ENCODE results near the gene APOO. TPM values are rescaled to one million over a fixed set of nuclear protein-coding genes. Genes with fewer than 3 reads are reported as not detected.
A peak's percentile ranks its signal among the peaks of the same experiment; 100 is the strongest.

APOO gene
- polyA plus RNA-seq, 6 donors from 2014 or later: 12.8 to 23.7 (median 17.8) TPM

GRCh38 chrX:23816179-23816578, 91.6 kb downstream of the APOO start:
- DNase-seq (no peak), ATAC-seq (ENCODE audit: low read depth in 2 of 2) (no peak)
- H3K4me3 Mint-ChIP-seq: peak overlapping the region in 1 of 8 donors; percentile 47
- no peaks in the 10 kb centered on the region for H3K36me3 Mint-ChIP-seq
- H3K27ac Mint-ChIP-seq: no peak overlapping the region
- peaks cover 0 to 6% (median 0%) of the 10 kb centered on the region in 7 donors for H3K9me3 Mint-ChIP-seq
- H3K27me3 Mint-ChIP-seq: no peaks in the 10 kb centered on the region
- H3K4me1 Mint-ChIP-seq: peaks cover 5 to 15% (median 15%) of the 10 kb centered on the region in 3 donors

- no peak for DNase-seq
- Mint-ChIP-seq H3K9me3 (peaks cover 0 to 6% (median 0%) of the 10 kb centered on the region in 7 donors), H3K36me3 (no peaks in the 10 kb centered on the region), H3K4me1 (peaks cover 12 to 17% (median 15%) of the 10 kb centered on the region in 3 donors), H3K27ac (peak overlapping the region in 1 of 6 donors; percentile 43), H3K4me3 (no peak overlapping the region), H3K27me3 (no peaks in the 10 kb centered on the region)
- ATAC-seq (ENCODE audit: low read depth in 2 of 2): no peak
Observed at GRCh38 chrX:23815376-23815775, 92.4 kb downstream of the APOO start.

- Mint-ChIP-seq H3K27me3 (no peaks in the 10 kb centered on the region), H3K4me1 (peaks cover 12 to 17% (median 15%) of the 10 kb centered on the region in 3 donors), H3K4me3 (no peak overlapping the region), H3K27ac (no peak overlapping the region), H3K9me3 (peaks cover 0 to 6% (median 0%) of the 10 kb centered on the region in 7 donors), H3K36me3 (no peaks in the 10 kb centered on the region)
- DNase-seq (no peak), ATAC-seq (ENCODE audit: low read depth in 2 of 2) (no peak)
Observed at GRCh38 chrX:23813808-23814207, 93.9 kb downstream of the APOO start.

- no peak for ATAC-seq (ENCODE audit: low read depth in 2 of 2)
- Mint-ChIP-seq H3K27me3 (no peaks in the 10 kb centered on the region), H3K27ac (peak overlapping the region in 1 of 6 donors; percentile 77), H3K36me3 (no peaks in the 10 kb centered on the region), H3K4me3 (peak overlapping the region in 6 of 8 donors; percentile 44 to 68 (median 56)), H3K4me1 (peaks cover 5 to 9% (median 7%) of the 10 kb centered on the region in 3 donors), H3K9me3 (peaks cover 0 to 6% (median 0%) of the 10 kb centered on the region in 7 donors)
- no peak for DNase-seq
Observed at GRCh38 chrX:23811656-23812055, 96.1 kb downstream of the APOO start.

GRCh38 chrX:23811108-23811651, 96.6 kb downstream of the APOO start:
- Mint-ChIP-seq H3K9me3 (peaks cover 0 to 6% (median 0%) of the 10 kb centered on the region in 7 donors), H3K36me3 (no peaks in the 10 kb centered on the region), H3K4me1 (peaks cover 5 to 9% (median 7%) of the 10 kb centered on the region in 3 donors), H3K27me3 (no peaks in the 10 kb centered on the region), H3K4me3 (peak overlapping the region in 7 of 8 donors; percentile 44 to 70 (median 57)), H3K27ac (peak overlapping the region in 3 of 6 donors; percentile 30 to 85 (median 74))
- DNase-seq: no peak
- ATAC-seq (ENCODE audit: low read depth in 2 of 2): peak; percentile 32 to 41

- Mint-ChIP-seq H3K9me3 (peaks cover 0 to 6% (median 0%) of the 10 kb centered on the region in 7 donors), H3K4me1 (peaks cover 5 to 9% (median 7%) of the 10 kb centered on the region in 3 donors), H3K4me3 (peak overlapping the region in 2 of 8 donors; percentile 44 to 70), H3K27me3 (no peaks in the 10 kb centered on the region), H3K27ac (no peak overlapping the region), H3K36me3 (no peaks in the 10 kb centered on the region)
- DNase-seq: no peak
- no peak for ATAC-seq (ENCODE audit: low read depth in 2 of 2)
Observed at GRCh38 chrX:23810279-23810678, 97.5 kb downstream of the APOO start.

GRCh38 chrX:23805389-23805788, 102.3 kb downstream of the APOO start:
- H3K4me1 Mint-ChIP-seq: peaks cover 0 to 7% (median 4%) of the 10 kb centered on the region in 3 donors
- no peak for ATAC-seq (ENCODE audit: low read depth in 2 of 2)
- H3K27ac Mint-ChIP-seq: no peak overlapping the region
- H3K36me3 Mint-ChIP-seq: peaks cover 0 to 5% of the 10 kb centered on the region in 2 donors
- peaks cover 0 to 4% (median 0%) of the 10 kb centered on the region in 7 donors for H3K9me3 Mint-ChIP-seq
- DNase-seq: no peak
- H3K27me3 Mint-ChIP-seq: no peaks in the 10 kb centered on the region
- no peak overlapping the region for H3K4me3 Mint-ChIP-seq

- Mint-ChIP-seq H3K27me3 (no peaks in the 10 kb centered on the region), H3K4me3 (no peak overlapping the region), H3K4me1 (peaks cover 0 to 7% (median 4%) of the 10 kb centered on the region in 3 donors), H3K9me3 (peaks cover 0 to 4% (median 0%) of the 10 kb centered on the region in 7 donors), H3K27ac (peak overlapping the region in 1 of 6 donors; percentile 6), H3K36me3 (peaks cover 0 to 5% of the 10 kb centered on the region in 2 donors)
- no peak for ATAC-seq (ENCODE audit: low read depth in 2 of 2)
- no peak for DNase-seq
Observed at GRCh38 chrX:23804578-23804977, 103.2 kb downstream of the APOO start.

- H3K27me3 Mint-ChIP-seq: no peaks in the 10 kb centered on the region
- H3K36me3 Mint-ChIP-seq: peaks cover 0 to 5% of the 10 kb centered on the region in 2 donors
- peaks cover 0 to 4% (median 0%) of the 10 kb centered on the region in 7 donors for H3K9me3 Mint-ChIP-seq
- H3K4me3 Mint-ChIP-seq: no peak overlapping the region
- ATAC-seq (ENCODE audit: low read depth in 2 of 2) (no peak), DNase-seq (no peak)
- H3K27ac Mint-ChIP-seq: peak overlapping the region in 1 of 6 donors; percentile 33
- H3K4me1 Mint-ChIP-seq: peaks cover 0 to 7% (median 4%) of the 10 kb centered on the region in 3 donors
Observed at GRCh38 chrX:23803931-23804381, 103.8 kb downstream of the APOO start.

GRCh38 chrX:23802431-23802830, 105.3 kb downstream of the APOO start:
- H3K4me3 Mint-ChIP-seq: no peak overlapping the region
- peaks cover 0 to 7% (median 4%) of the 10 kb centered on the region in 3 donors for H3K4me1 Mint-ChIP-seq
- H3K27ac Mint-ChIP-seq: no peak overlapping the region
- DNase-seq (no peak), ATAC-seq (ENCODE audit: low read depth in 2 of 2) (peak in 1 of 2 donors; percentile 40)
- no peaks in the 10 kb centered on the region for H3K27me3 Mint-ChIP-seq
- H3K36me3 Mint-ChIP-seq: peaks cover 0 to 5% of the 10 kb centered on the region in 2 donors
- H3K9me3 Mint-ChIP-seq: peaks cover 0 to 4% (median 0%) of the 10 kb centered on the region in 7 donors

GRCh38 chrX:23799469-23800065, 108.2 kb downstream of the APOO start:
- peaks cover 0 to 5% of the 10 kb centered on the region in 2 donors for H3K36me3 Mint-ChIP-seq
- peak overlapping the region in 1 of 6 donors; percentile 22 for H3K27ac Mint-ChIP-seq
- peak overlapping the region in 1 of 8 donors; percentile 25 for H3K4me3 Mint-ChIP-seq
- H3K27me3 Mint-ChIP-seq: no peaks in the 10 kb centered on the region
- H3K9me3 Mint-ChIP-seq: peaks cover 0 to 4% (median 0%) of the 10 kb centered on the region in 7 donors
- ATAC-seq (ENCODE audit: low read depth in 2 of 2) (no peak), DNase-seq (no peak)
- peaks cover 0 to 7% (median 4%) of the 10 kb centered on the region in 3 donors for H3K4me1 Mint-ChIP-seq

- no peak for ATAC-seq (ENCODE audit: low read depth in 2 of 2)
- Mint-ChIP-seq H3K36me3 (no peaks in the 10 kb centered on the region), H3K27me3 (no peaks in the 10 kb centered on the region), H3K9me3 (no peaks in the 10 kb centered on the region), H3K4me3 (no peak overlapping the region), H3K27ac (no peak overlapping the region), H3K4me1 (peaks cover 0 to 4% (median 0%) of the 10 kb centered on the region in 3 donors)
- no peak for DNase-seq
Observed at GRCh38 chrX:23797371-23798128, 110.2 kb downstream of the APOO start.

GRCh38 chrX:23795221-23795620, 112.5 kb downstream of the APOO start:
- DNase-seq (no peak), ATAC-seq (ENCODE audit: low read depth in 2 of 2) (no peak)
- Mint-ChIP-seq H3K4me3 (no peak overlapping the region), H3K9me3 (no peaks in the 10 kb centered on the region), H3K27me3 (no peaks in the 10 kb centered on the region), H3K36me3 (no peaks in the 10 kb centered on the region), H3K4me1 (no peaks in the 10 kb centered on the region), H3K27ac (no peak overlapping the region)
